SK-N-MC (cell line): Measurements from ENCODE around the gene VPS54.
"Not testable (repeated sequence)": the region's sequence is repeated elsewhere in the genome, so short reads cannot be mapped to it uniquely, and the experiment has no call there.

Experiments used
- EZH2 ChIP-seq: fragments of 200-600 bp; sonication (generic); IDR thresholded peaks from one replicate; pipeline ENCODE4 v1.6.1; 2017; ENCODE audit warnings: antibody characterized with exemption
- FOXP2 ChIP-seq: optimal IDR thresholded peaks from 2 replicates; pipeline ENCODE3; 2011; ENCODE audit warnings: mild to moderate bottlenecking, moderate library complexity; ENCODE audit not compliant: insufficient read depth; ENCODE audit errors: extremely low read length, control extremely low read depth
- POLR2AphosphoS5 ChIP-seq: IDR thresholded peaks from 2 replicates; pipeline ENCODE4 v1.6.1; 2012; ENCODE audit warnings: mild to moderate bottlenecking, low read depth, low read length, borderline replicate concordance

DNA sequence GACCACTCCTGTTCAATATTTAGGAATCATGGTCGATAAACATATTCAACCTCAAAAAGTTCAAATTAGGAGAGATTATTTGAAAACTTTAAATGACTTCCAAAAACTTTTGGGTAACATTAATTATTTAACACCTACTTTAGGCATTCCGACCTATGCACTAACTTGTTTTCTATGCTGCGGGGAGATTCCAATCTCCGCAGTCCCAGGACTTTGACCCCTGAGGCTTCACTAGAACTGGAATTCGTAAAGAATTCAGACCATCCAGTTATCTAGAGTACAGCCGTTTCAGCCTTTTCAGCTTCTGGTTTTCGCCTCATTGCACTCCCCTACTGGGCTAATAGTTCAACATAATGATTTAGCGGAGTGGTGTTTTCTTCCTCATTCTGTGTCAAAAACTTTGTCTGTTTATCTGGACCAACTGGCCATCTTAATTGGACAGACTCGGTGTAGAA, 26.1 kb downstream of the VPS54 start:
- not testable (repeated sequence) for TF ChIP-seq EZH2, POLR2AphosphoS5, FOXP2
